Right ventricle myocardium superior (tissue), 1 donor: Measurements from ENCODE around the gene ITGAE. TPM values are rescaled to one million over a fixed set of nuclear protein-coding genes. Genes with fewer than 3 reads are reported as not detected.
"Not testable (repeated sequence)": the region's sequence is repeated elsewhere in the genome, so short reads cannot be mapped to it uniquely, and the experiment has no call there.

Experiments
- ATAC-seq: fragments of 200-7000 bp; cut with Tn5 transposase; one replicate; pipeline ENCODE4 v1.9.1; 2020; ENCODE audit warnings: mild to moderate bottlenecking; ENCODE audit not compliant: poor library complexity
- DNase-seq: peaks from one replicate; pipeline ENCODE4 v3.0.0-alpha.2; 2020
- intact Hi-C: fragments of 100-400 bp; cut with DNase I; formaldehyde crosslinking; loops from one replicate; pipeline ENCODE4 v1.11.2; 2022
- long read RNA-seq: library from polyadenylated mRNA; unstranded; transcript quantifications from one replicate; pipeline ENCODE4 v2.0.0, GENCODE V29; 2021
- total RNA-seq: library from RNA; stranded (reverse); fragmentation: NEBNext Ultra II Directional; extraction: Animal tissue kit (Norgen Biotek cat#: 25700); gene quantifications from one replicate; pipeline ENCODE4 v1.2.1, GENCODE V29; 2021
- donor health status: DM: no; HTN: yes; CAD: no; lungs with severe emphysema.

ITGAE gene, protein sequence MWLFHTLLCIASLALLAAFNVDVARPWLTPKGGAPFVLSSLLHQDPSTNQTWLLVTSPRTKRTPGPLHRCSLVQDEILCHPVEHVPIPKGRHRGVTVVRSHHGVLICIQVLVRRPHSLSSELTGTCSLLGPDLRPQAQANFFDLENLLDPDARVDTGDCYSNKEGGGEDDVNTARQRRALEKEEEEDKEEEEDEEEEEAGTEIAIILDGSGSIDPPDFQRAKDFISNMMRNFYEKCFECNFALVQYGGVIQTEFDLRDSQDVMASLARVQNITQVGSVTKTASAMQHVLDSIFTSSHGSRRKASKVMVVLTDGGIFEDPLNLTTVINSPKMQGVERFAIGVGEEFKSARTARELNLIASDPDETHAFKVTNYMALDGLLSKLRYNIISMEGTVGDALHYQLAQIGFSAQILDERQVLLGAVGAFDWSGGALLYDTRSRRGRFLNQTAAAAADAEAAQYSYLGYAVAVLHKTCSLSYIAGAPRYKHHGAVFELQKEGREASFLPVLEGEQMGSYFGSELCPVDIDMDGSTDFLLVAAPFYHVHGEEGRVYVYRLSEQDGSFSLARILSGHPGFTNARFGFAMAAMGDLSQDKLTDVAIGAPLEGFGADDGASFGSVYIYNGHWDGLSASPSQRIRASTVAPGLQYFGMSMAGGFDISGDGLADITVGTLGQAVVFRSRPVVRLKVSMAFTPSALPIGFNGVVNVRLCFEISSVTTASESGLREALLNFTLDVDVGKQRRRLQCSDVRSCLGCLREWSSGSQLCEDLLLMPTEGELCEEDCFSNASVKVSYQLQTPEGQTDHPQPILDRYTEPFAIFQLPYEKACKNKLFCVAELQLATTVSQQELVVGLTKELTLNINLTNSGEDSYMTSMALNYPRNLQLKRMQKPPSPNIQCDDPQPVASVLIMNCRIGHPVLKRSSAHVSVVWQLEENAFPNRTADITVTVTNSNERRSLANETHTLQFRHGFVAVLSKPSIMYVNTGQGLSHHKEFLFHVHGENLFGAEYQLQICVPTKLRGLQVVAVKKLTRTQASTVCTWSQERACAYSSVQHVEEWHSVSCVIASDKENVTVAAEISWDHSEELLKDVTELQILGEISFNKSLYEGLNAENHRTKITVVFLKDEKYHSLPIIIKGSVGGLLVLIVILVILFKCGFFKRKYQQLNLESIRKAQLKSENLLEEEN
- 14.8 TPM for total RNA-seq
- long read RNA-seq, transcript ITGAE-207 (4 exons, 672 nt) = major isoform, 17 of 17 reads
- long read RNA-seq, partial matches to known transcripts = 0 of 17 reads
- long read RNA-seq, other reads (novel, unspliced or antisense) = 0 of 17 reads

- no peak for DNase-seq
- intact Hi-C loops = no loop called here
- ATAC-seq = no peak
These were observed at the start of gene ITGAE for GRCh38 chr17:3800362-3801271. Gene ITGAE (minus strand): TSS chr17:3801188. CDS start chr17:3801144, 44 bp downstream.

DNA sequence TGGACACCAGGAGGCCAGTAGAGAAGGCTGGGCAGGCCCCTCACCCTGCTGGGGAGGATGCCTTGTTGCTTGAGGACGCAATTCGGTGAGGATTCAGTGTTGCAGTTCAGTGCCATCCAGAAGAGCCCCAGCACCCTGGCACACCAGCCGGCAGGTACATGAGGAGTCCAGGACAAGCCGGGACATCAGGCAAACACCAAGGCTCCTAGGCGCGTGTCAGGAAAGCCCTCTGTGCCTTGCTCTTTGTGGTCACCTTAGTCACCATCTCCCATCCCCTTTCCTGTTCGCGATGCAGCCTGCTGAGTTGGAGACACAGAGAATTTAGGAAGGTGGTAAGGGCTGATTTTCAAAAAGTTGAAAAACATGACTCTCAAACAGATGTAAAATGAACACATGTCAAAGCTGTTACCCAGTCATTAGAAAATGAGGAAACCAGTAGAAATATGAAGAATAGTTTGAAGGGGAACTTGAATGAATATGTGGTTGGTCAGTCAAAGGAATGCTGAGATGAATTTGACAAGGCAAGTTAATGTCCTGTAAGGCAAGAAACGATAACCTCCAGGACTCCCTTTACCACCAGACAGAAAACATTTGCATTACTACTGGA lies 47.3 kb upstream of the ITGAE start:
- intact Hi-C loops = no loop called here
- DNase-seq = no peak
- no peak for ATAC-seq

DNA sequence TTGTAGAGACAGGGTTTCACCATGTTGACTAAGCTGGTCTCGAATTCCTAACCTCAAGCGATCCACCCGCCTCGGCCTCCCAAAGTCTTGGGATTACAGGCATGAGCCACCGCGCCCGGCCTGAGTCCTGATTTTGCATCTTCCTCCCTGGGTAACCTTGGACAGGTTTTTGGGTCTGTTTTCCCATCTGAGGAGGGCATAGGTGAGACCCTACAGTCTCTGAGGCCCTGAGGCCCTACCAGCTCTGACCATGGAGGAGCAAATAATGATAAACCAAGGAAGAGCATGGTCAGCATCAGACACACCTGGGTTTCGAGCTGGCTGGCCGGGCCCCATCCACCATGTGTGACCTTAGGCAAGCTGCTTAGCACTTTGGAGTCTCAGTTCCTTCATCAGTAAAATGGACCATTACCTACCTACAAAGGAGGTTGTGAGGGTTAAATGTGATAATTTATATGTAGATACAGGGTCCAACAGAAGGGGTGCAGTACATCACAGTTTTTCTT lies 46.2 kb upstream of the ITGAE start:
- no peak for ATAC-seq
- DNase-seq = no peak
- intact Hi-C loops = no loop called here

DNA sequence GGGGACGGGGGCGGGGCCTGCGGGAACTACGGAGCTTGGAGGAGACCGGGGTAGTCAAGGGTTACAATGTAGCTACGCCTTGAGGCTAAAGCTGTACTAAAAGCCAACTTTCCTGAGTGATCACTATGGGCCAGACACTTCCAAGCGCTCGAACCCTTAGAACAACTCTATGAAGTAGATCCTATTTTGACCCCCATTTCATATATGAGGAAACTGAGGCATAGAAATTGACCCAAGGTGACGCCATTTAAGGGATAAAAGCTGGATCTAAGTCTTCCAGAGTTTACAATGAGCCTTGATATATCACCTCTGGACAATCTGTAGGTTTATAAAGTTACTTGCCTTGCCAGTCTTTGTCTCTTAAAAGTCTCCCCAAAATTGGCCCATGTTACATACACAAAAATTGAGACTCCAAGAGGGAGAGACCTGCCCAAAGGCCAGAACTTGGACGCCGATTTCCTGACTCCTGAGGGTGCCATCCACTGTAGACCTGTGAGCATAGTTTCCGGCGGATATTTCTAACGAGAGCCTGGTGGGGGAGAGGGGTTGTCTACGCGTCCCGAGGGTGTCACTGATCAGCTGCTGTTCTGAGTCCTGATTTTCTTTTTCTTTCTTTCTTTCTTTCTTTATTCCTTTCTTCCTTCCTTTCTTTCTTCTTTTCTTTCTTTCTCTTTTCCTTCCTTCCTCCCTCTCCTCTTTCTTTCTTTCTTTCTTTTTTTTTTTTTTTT lies 45.6 kb upstream of the ITGAE start:
- intact Hi-C loops = no loop called here
- DNase-seq (no peak), ATAC-seq (no peak)

- intact Hi-C loops = no loop called here
- DNase-seq (peak; percentile 95), ATAC-seq (peak; percentile 99)
These were observed 44.8 kb upstream of the ITGAE start, which contains the start of gene NCBP3 for GRCh38 chr17:3845621-3846436. Gene NCBP3 (minus strand): TSS chr17:3846246. CDS start chr17:3846223, 23 bp downstream.

GRCh38 chr17:3845291-3845620 lies 44.3 kb upstream of the ITGAE start:
- no peak for DNase-seq
- intact Hi-C loops = no loop called here
- peak; percentile 1 for ATAC-seq

GRCh38 chr17:3844556-3844955 lies 43.6 kb upstream of the ITGAE start:
- DNase-seq, intact Hi-C loops, ATAC-seq: not testable (repeated sequence)

DNA sequence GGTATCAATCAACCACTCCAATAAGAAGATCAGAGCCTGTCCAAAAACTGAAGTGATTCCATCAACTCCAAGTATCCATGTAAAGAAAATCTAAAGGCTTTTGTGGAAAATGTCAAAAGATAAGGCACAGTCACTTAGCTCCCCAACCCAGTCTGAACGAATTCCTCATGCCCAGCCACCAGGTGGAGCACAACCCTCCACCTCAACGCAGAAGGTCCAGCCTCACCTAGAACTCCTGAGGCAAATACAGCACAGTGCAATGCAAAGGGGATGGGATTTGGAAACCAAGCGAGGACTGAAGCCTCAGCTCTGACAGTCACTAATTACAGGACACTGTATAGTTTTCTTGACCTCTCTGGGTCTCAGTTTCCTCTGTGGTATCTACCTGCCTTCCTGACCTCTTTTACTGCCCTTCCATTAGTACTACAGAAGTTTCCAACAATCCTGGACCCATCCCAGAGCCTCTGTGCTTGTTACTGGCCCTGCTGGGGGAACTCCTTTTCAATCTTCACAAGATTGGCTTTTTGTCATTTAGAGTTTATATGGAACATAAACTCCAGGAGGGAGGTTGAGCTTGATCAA lies 43.0 kb upstream of the ITGAE start:
- ATAC-seq = no peak
- no peak for DNase-seq
- intact Hi-C loops = no loop called here

- intact Hi-C loops = no loop called here
- ATAC-seq (no peak), DNase-seq (no peak)
These were observed 37.2 kb upstream of the ITGAE start for GRCh38 chr17:3838206-3838605.

GRCh38 chr17:3836551-3836950 lies 35.6 kb upstream of the ITGAE start:
- no peak for ATAC-seq
- intact Hi-C loops = no loop called here
- DNase-seq = no peak

DNA sequence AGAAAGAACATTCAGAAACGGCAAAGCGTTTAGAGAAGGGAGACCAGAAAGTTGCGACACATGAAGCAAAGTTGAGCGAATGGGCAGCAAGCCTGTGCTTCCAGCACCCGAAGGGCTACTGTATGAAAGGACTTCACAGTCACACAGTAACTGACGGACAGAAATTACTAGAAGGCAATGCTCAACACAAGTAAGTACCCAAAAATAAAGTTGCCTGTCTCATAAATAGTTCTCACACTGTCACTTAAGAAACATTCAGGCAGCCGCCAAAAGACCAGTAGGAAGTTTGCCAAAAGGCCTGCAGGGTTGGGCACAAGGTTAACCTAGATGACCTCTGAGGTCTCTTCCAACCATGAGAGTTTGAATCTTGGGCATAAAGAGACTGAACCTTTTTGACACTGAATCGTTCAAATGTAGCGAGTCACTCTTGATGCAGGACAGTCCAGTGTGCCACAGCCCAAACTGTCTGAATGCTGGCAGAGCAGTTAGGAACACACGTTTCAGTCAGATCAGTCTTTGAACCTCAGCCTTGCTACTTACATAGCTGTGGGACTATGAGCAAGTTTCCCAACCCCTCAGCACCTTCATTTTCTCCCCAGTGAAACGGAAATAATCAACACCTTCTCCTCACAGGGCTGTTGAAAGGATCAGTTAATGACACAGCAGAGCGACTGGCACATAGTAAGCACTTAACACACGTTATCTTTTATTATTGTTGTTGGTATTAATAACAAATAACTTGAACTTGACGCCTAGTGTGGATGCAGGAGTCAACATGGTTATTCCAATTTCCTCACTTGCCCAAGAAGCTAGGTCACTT lies 34.6 kb upstream of the ITGAE start:
- no peak for DNase-seq
- intact Hi-C loops = no loop called here

DNA sequence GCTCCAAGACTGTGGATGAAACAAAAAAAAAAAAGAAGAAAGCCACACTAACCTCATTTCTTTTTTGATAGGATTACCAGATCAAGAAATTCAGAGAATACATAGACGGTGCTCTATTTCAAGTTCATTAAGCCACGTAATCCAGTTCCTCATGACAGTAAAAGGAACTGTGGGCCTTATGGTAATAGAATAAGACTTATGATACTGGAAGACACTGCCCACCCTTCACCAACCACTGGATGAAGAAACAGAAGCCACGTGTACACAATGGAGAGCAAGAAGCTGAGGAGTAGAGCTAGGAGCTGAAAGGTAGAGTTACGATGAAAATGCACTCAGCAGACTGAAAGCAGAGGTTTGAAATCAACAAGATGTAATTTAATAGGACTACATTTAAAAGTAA lies 33.8 kb upstream of the ITGAE start:
- ATAC-seq (no peak), DNase-seq (no peak)
- intact Hi-C loops = no loop called here

More for the DNA sequence above, 34.6 kb upstream of the ITGAE start:
- peak; percentile 75 for ATAC-seq

DNA sequence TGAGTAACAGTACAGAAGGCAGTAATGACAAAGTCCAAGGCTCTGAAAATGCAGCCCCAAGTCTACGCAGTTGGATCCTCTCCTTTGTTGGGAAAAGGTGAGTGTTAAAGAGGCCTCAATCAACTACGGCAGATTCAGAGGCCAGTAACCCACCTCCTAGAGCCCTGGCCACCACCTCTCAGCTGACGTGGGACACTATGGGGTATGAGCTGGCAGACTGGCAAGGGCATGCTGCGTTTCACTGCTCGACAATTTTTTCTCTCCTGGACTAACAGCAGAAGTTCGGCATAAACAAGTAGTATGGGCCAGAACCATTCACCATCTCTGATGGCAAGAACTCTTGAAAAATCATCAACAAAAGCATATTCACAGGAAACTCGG lies 27.9 kb upstream of the ITGAE start:
- ATAC-seq (peak; percentile 32), DNase-seq (no peak)
- intact Hi-C loops = no loop called here

DNA sequence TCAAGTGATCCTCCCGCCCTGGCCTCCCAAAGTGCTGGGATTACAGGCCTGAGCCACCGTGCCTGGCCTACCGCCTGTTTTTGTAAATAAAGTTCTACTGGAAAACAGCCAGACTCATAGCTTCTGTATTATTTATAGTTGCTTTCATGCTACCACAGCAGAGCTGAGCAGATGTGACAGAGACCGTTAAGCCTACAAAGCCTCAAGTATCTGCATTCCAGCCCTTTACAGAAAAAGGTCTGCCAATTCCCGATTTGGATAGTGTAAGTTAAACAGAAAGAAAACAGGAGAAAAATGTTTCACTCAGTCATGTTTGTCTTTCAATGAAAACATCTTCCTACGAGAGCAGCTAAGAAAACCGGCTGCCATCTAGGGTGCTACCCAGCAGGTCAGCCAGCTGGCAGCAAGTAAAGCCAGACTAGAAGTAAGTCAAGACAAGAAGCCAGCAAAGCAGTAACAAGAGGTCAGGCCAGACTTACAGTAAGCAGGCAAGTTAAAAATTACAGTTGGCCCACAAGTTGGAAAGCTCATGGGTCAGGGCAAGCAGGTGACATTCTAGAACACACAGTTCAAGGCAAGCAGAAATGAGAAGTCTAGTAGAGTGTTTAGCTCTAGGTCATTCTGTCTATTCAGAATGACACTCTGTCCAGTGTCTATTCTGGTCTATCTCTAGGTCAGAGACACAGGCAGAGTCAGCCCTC lies 27.3 kb upstream of the ITGAE start:
- ATAC-seq (peak; percentile 94), DNase-seq (no peak)
- intact Hi-C loops = no loop called here
